IMR-90 (cell line): ENCODE data around the gene NUP42. TPM values are rescaled to one million over a fixed set of nuclear protein-coding genes. Genes with fewer than 3 reads are reported as not detected.

Source experiments
- ATAC-seq: fragments of 200-7000 bp; cut with Tn5 transposase; 2 replicates; pipeline ENCODE4 v1.9.1; 2020; ENCODE audit warnings: low read depth, mild to moderate bottlenecking, moderate library complexity
- BruUV-seq: library from RNA; stranded (reverse); fragments of 400-500 nt; replicated peaks from 2 replicates; lab custom pipeline; 2021; lab: Mats Ljungman, UMichigan
- CTCF ChIA-PET: fragments of 300-600 bp; formaldehyde crosslinking; extraction: SDS; loops from one replicate; lab custom pipeline; 2021; ENCODE audit warnings: antibody characterized with exemption; lab: Yijun Ruan, JAX
- POLR2A ChIA-PET: fragments of 300-600 bp; sonication (Branson Sonifier 250); formaldehyde crosslinking; loops from one replicate; lab custom pipeline; 2022; ENCODE audit warnings: antibody characterized with exemption; ENCODE audit not compliant: unreplicated experiment; lab: Charles Lee
- DNase-seq: peaks from one replicate; pipeline ENCODE4 v3.0.0; 2013
- H2AFZ ChIP-seq: replicated peaks from 2 replicates; pipeline ENCODE3; 2013; ENCODE audit warnings: low read length, mild to moderate bottlenecking; ENCODE audit not compliant: poor library complexity
- H2AK5ac ChIP-seq: 2 replicates; pipeline ENCODE4 v1.6.1; 2013; ENCODE audit warnings: low read depth, low read length, inconsistent platforms
- H2AK9ac ChIP-seq: replicated peaks from 2 replicates; pipeline ENCODE3; 2013; ENCODE audit warnings: mild to moderate bottlenecking, low read depth, low read length, moderate library complexity; ENCODE audit not compliant: poor library complexity
- H2BK120ac ChIP-seq: 2 replicates; pipeline ENCODE4 v1.6.1; 2013; ENCODE audit warnings: low read depth, low read length, inconsistent platforms
- H2BK15ac ChIP-seq: 3 replicates; pipeline ENCODE4 v1.6.1; 2013; ENCODE audit warnings: low read depth, low read length, inconsistent platforms
- H2BK20ac ChIP-seq: 2 replicates; pipeline ENCODE4 v1.6.1; 2013; ENCODE audit warnings: low read depth, mild to moderate bottlenecking, inconsistent platforms, low read length, moderate library complexity
- H2BK5ac ChIP-seq: 2 replicates; pipeline ENCODE4 v1.6.1; 2013; ENCODE audit warnings: mild to moderate bottlenecking, low read depth, low read length, inconsistent platforms; ENCODE audit not compliant: poor library complexity, severe bottlenecking
- H3K14ac ChIP-seq: replicated peaks from 2 replicates; pipeline ENCODE4 v1.6.1; 2013; ENCODE audit warnings: low read depth, low read length, inconsistent platforms
- H3K18ac ChIP-seq: 2 replicates; pipeline ENCODE4 v1.6.1; 2013; ENCODE audit warnings: low read depth, low read length, control low read depth
- H3K23ac ChIP-seq: 2 replicates; pipeline ENCODE4 v1.6.1; 2013; ENCODE audit warnings: low read depth, low read length, inconsistent platforms
- H3K27ac ChIP-seq: 2 replicates; pipeline ENCODE4 v1.5.1; 2013; ENCODE audit warnings: mild to moderate bottlenecking, control low read depth, low read length; ENCODE audit not compliant: insufficient read depth
- H3K27me3 ChIP-seq: 2 replicates; pipeline ENCODE4 v1.6.1; 2013; ENCODE audit warnings: low read length; ENCODE audit not compliant: control insufficient read depth, insufficient read depth
- H3K36me3 ChIP-seq: 2 replicates; pipeline ENCODE4 v1.6.1; 2013; ENCODE audit warnings: low read length, mixed read lengths; ENCODE audit not compliant: control insufficient read depth, insufficient read depth
- H3K4ac ChIP-seq: 2 replicates; pipeline ENCODE4 v1.6.1; 2013; ENCODE audit warnings: low read depth, low read length, inconsistent platforms
- H3K4me1 ChIP-seq: 2 replicates; pipeline ENCODE4 v1.6.1; 2013; ENCODE audit warnings: low read length, mixed read lengths; ENCODE audit not compliant: control insufficient read depth, insufficient read depth
- H3K4me2 ChIP-seq: 2 replicates; pipeline ENCODE4 v1.6.1; 2013; ENCODE audit warnings: low read depth, mild to moderate bottlenecking, control low read depth, low read length, moderate library complexity
- H3K4me3 ChIP-seq: 2 replicates; pipeline ENCODE4 v1.5.1; 2013; ENCODE audit warnings: low read depth, mild to moderate bottlenecking, control low read depth, low read length, moderate library complexity; ENCODE audit not compliant: insufficient read depth
- H3K56ac ChIP-seq: 2 replicates; pipeline ENCODE4 v1.6.1; 2013; ENCODE audit warnings: low read length, inconsistent platforms; ENCODE audit not compliant: insufficient read depth; ENCODE audit errors: extremely low read depth
- H3K79me1 ChIP-seq, 2 experiments: 2 replicates each; pipeline ENCODE4 v1.6.1; 2013; ENCODE audit warnings: low read length in 2 of 2, inconsistent platforms in 1 of 2, low read depth in 1 of 2
- H3K9ac ChIP-seq: 2 replicates; pipeline ENCODE4 v1.6.1; 2013; ENCODE audit warnings: low read depth, low read length, control low read depth
- H3K9me1 ChIP-seq: 2 replicates; pipeline ENCODE4 v1.6.1; 2013; ENCODE audit warnings: low read length, inconsistent platforms; ENCODE audit not compliant: insufficient read depth
- H3K9me3 ChIP-seq: 2 replicates; pipeline ENCODE4 v1.6.1; 2013; ENCODE audit warnings: low read length; ENCODE audit not compliant: control insufficient read depth, insufficient read depth
- H4K20me1 ChIP-seq: 2 replicates; pipeline ENCODE4 v1.6.1; 2013; ENCODE audit warnings: low read length, inconsistent platforms; ENCODE audit not compliant: insufficient read depth
- H4K5ac ChIP-seq: 2 replicates; pipeline ENCODE4 v1.6.1; 2013; ENCODE audit warnings: mild to moderate bottlenecking, low read depth, low read length, control low read depth
- H4K8ac ChIP-seq, 2 experiments: 2 replicates each; pipeline ENCODE4 v1.6.1; 2013; ENCODE audit warnings: low read depth in 2 of 2, low read length in 2 of 2, control low read depth in 1 of 2, inconsistent platforms in 1 of 2
- H4K91ac ChIP-seq: 2 replicates; pipeline ENCODE4 v1.6.1; 2013; ENCODE audit warnings: low read depth, low read length, inconsistent platforms; ENCODE audit not compliant: insufficient read depth
- BHLHE40 ChIP-seq: fragments of 150-350 bp; IDR thresholded peaks from 2 replicates; pipeline ENCODE4 v1.6.1; 2016; ENCODE audit warnings: mild to moderate bottlenecking, low read depth, low read length
- CHD1 ChIP-seq: IDR thresholded peaks from 2 replicates; pipeline ENCODE4 v1.6.1; 2012; ENCODE audit warnings: low read depth, low read length, improper control_type of control experiment
- FOS ChIP-seq: fragments of 150-350 bp; IDR thresholded peaks from 2 replicates; pipeline ENCODE4 v1.6.1; 2016; ENCODE audit warnings: low read depth, low read length
- MAFK ChIP-seq: IDR thresholded peaks from 2 replicates; pipeline ENCODE4 v1.6.1; 2012; ENCODE audit warnings: low read depth, low read length, improper control_type of control experiment
- MAZ ChIP-seq: IDR thresholded peaks from 2 replicates; pipeline ENCODE4 v1.6.1; 2012; ENCODE audit warnings: low read depth, mild to moderate bottlenecking, low read length, improper control_type of control experiment, moderate library complexity, borderline replicate concordance
- MXI1 ChIP-seq: IDR thresholded peaks from 2 replicates; pipeline ENCODE4 v1.6.1; 2012; ENCODE audit warnings: low read depth, mild to moderate bottlenecking, low read length, moderate library complexity, borderline replicate concordance
- POLR2A ChIP-seq: IDR thresholded peaks from 2 replicates; pipeline ENCODE4 v1.6.1; 2012; ENCODE audit warnings: mild to moderate bottlenecking, low read depth, low read length
- RFX5 ChIP-seq: IDR thresholded peaks from 2 replicates; pipeline ENCODE4 v1.8.0; 2012; ENCODE audit warnings: low read depth, mild to moderate bottlenecking, low read length, moderate library complexity
- WGBS, 2 experiments: methylation state at CpG; one replicate each; pipeline versions ENCODE4 v1.1.5 to v1.1.7; 2013; ENCODE audit warnings: missing lambda C conversion rate in 2 of 2; ENCODE audit not compliant: insufficient read length in 1 of 2; ENCODE audit errors: extremely low coverage in 2 of 2; 5-methylcytosine and 5-hydroxymethylcytosine counted together
- dilution Hi-C: fragments of 300-500 bp; cut with HindIII; formaldehyde crosslinking; loops from one replicate; pipeline ENCODE4 v1.14.3; 2018; ENCODE audit warnings: low sequenced_read_pairs; ENCODE audit not compliant: unreplicated experiment
- in situ Hi-C: fragments of 300-500 bp; cut with MboI; formaldehyde crosslinking; loops from 3 replicates; pipeline ENCODE4 v1.14.3; 2019; ENCODE audit warnings: low sequenced_read_pairs, inconsistent platforms, mixed read lengths
- intact Hi-C: fragments of 100-400 bp; cut with micrococcal nuclease; formaldehyde crosslinking; loops from 2 replicates; pipeline ENCODE4 v1.10.0; 2022
- polyA plus RNA-seq, 3 experiments: library from polyadenylated mRNA; depleted of rRNA; stranded (reverse); fragments of >200 nt; gene quantifications; 2 replicates each; pipeline ENCODE4 v1.2.3, GENCODE V29; 2012; ENCODE audit warnings: low replicate concordance in 1 of 3
- total RNA-seq: library from RNA; depleted of rRNA; stranded (reverse); fragments of >200 nt; gene quantifications from 2 replicates; pipeline ENCODE4 v1.2.3, GENCODE V29; 2012

The NUP42 gene
- total and polyA plus RNA-seq, 2 of the 4 experiments (the other 2 are of a cell fraction): 17.3 to 22.6 TPM

DNA sequence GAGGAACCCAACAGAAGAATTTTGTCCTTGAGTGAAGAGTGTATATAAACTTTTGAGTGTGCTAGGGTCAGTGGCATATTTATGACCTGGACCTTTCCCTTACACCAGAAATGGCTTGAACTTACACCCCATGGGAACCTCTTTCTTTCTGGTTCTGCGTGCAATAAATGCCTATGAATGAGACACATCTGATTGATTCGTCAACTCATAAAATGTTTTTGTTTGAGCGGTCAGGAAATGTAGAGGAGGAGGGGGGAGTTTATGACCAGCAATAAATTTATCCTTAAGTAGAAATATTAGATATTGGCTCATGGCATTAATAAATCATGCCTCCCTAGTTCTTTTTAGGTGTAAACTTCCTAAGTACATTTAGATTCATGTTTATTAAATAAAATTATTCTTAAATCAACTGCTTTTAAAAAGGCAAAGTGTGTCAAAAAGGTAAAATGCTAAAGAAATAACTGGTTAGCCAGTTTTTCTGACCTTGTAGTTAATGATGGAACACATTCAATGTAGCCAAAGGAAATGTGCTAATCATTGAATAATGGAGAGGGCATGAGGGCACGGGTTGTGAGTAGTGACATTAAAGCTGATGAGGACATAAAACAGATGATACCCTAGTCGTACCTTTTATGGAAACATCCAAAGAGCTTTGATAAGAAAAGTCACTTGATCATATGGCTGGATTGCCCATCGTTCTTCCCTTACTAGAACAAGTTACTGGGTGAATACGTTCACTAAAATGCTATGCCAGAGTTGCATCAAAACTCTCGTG lies 13.6 kb upstream of the NUP42 start:
- Histone ChIP-seq H3K4ac (no peak overlapping the region), H3K18ac (no peak overlapping the region), H2AFZ (no peak overlapping the region), H3K4me3 (no peak overlapping the region), H3K9me3 (no peaks in the 10 kb centered on the region), H2AK9ac (no peak overlapping the region), H3K27ac (no peak overlapping the region), H3K36me3 (0 out of 2 replicates have a peak, but pooled peaks cover 3% of the 10 kb centered on the region), H3K4me2 (no peak overlapping the region), H3K4me1 (no peaks in the 10 kb centered on the region), H4K20me1 (no peaks in the 10 kb centered on the region), H4K91ac (no peak overlapping the region), H3K79me1 (no peaks in the 10 kb centered on the region), H4K8ac (no peak overlapping the region), H2BK5ac (no peak overlapping the region), H3K23ac (no peak overlapping the region), H2AK5ac (no peak overlapping the region), H2BK120ac (no peak overlapping the region), H2BK20ac (no peak overlapping the region), H3K14ac (no peak overlapping the region), H3K27me3 (no peaks in the 10 kb centered on the region), H3K9ac (no peak overlapping the region), H3K9me1 (no peaks in the 10 kb centered on the region), H3K56ac (no peak overlapping the region), H2BK15ac (no peak overlapping the region), H4K5ac (no peak overlapping the region)
- intact Hi-C loops (no loop called here), dilution Hi-C loops (no loop called here), in situ Hi-C loops (no loop called here)
- TF ChIP-seq MAZ (no peak), RFX5 (no peak), BHLHE40 (no peak), POLR2A (no peak), FOS (no peak), CHD1 (no peak), MXI1 (no peak), MAFK (no peak)
- 100% methylated on average over 2 of the region's 8 CpGs; no CpG with 5 or more reads in 1 of the 2 experiments for WGBS, 2 experiments
- ChIA-PET CTCF (no interaction called here), POLR2A (no interaction called here)
- BruUV-seq: no TSS peak
- DNase-seq (no peak), ATAC-seq (no peak)
